ENCODE data around the gene NABP1.

The NABP1 gene

DNA sequence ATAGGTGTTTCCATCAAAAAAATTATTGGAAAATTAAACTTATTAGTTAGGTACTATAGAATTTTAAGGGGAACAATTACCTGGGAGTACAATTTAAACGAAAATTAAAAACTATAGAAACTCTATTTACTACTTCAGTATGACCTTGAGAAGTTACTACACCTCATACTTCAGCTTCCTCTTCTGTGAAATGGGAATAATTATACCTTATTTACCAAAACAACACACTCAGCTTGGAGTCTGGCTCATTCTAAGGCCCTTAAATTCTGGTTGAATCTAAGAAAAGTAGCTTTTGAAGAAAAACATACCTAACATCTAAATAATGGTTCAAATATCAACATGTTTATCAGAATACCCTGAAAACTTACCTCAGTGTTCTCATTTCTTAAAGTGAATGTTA lies 2.7 kb downstream of the NABP1 start:
- DNase-seq (ENCODE audit: low read depth in 2 of 2): no peak

DNA sequence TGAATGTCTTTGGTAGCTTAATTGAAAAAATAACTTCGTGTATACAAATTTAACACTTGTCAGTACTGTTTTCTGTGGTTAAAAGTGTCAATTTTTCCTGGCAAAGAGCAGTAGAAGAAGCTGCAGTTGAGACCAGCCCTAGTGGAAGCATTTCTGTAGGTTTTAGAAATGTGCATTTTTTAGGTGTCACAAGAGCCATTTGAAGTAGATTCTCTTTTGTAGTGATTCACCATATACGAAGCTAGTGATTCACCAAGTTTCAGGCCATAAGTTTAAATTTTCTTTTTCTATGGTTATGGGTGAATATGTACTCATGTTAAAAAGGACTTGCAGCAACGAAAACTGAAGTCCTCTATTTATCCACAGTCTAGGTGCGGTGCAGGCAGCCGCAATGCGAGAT lies 4.2 kb downstream of the NABP1 start:
- DNase-seq (ENCODE audit: low read depth in 2 of 2): no peak

DNA sequence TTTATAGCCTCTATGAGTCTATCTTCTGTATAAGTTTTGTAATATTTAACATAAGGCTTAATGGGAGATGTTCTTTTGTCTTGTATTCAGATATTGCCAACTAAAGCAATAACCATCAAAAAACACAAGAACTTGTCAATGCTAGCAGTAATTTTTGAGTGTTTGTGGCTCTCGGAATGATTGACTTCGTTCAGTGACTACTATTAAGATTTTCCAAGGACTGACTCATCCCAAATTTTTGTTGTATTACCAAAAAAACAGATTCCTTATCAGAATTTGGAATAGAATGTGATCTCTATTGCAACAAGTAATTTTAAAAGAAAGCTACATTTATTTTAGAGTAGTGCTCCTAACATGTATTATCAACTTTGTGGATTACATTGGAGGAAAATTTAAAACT lies 8.1 kb downstream of the NABP1 start:
- DNase-seq (ENCODE audit: low read depth in 2 of 2): no peak

DNA sequence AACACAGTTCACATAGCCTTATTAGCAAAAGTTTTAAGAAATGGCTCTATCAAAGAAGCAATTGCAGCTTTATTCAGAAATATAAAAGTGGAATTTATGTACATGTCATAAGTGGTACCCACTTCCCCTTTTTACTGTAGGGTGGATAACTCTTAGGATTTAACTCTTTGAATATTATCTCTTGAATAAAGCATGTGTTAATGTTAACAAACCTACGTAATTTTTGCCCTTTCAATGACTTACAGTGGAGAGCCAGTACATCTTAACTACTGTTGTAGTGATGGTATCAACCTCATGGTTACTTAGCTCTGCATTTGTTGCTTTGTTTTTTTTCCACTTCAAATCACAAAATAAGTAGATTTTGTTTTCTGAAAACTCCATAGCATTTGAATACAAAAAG lies 8.8 kb downstream of the NABP1 start:
- DNase-seq (ENCODE audit: low read depth in 2 of 2): no peak

DNA sequence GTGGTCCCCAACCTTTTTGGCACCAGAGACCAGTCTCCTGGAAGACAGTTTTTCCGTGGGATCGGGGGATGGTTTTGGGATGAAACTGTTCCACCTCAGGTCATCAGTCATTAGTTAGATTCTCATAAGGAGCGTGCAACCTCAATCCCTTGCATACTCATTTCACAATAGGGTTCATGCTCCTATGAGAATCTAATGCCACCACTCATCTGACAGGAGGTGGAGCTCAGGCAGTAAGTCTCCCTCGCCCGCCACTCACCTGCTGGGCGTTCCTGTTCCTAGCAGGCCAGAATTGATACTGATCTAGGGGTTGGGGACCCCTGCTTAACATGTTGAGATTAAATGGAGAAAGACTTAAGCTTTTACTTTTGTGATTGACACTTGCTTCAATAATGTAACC lies 9.9 kb downstream of the NABP1 start:
- no peak for DNase-seq (ENCODE audit: low read depth in 2 of 2)

DNA sequence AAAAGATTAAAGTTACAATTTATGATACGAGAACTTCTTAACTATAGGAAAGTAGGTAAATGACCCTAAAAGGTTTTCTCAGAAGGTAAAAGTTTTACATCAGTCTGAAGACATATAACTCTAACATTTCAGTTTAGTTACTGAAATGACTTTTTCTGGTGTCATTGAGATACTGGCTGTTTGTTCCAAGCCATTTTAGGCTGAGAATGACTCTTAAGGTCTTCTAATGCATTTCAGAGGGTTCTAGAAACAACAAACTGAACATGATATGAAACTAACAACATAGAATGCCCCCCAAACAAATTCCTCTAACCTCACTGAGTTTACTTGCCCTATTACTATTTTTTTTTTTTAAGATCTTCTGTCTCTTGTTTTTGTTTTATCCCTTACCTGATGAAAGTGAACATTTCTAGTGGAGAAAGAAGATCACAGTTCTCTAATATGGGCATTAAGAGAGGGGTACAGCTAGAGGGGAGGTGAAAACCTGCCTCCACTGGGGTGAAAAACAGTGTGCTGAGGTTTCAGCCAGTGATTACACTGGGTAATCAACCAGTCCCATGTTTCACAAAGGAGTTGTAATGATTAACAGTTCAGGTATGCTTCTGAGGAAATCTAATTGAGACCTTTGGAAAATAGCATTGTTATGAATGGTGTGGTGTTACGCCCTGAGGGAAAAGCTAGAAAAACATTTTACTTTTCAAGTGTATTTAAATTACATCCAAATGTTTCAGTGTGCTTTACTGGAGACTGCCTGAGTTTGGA lies 11.2 kb downstream of the NABP1 start:
- peak; percentile 78 to 84 for DNase-seq (ENCODE audit: low read depth in 2 of 2)

DNA sequence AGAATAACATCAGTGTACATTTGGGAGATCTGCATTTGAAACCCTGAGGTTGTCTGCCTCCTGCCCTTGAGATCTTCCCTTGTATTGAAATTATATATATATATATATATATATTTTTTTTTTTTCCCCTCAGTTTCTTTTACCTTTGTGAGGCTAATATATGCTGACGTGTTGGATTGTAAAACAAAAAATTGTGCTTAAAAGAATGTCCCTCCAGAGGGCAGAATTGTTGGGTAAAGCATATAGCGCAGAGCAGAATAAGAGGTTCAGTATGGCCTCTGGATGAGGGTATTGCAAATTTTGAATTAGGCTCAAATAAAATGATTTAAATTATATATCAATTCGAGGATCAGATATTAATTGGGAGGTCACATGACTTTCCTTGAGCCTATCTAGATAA lies 12.4 kb downstream of the NABP1 start:
- no peak for DNase-seq (ENCODE audit: low read depth in 2 of 2)

DNA sequence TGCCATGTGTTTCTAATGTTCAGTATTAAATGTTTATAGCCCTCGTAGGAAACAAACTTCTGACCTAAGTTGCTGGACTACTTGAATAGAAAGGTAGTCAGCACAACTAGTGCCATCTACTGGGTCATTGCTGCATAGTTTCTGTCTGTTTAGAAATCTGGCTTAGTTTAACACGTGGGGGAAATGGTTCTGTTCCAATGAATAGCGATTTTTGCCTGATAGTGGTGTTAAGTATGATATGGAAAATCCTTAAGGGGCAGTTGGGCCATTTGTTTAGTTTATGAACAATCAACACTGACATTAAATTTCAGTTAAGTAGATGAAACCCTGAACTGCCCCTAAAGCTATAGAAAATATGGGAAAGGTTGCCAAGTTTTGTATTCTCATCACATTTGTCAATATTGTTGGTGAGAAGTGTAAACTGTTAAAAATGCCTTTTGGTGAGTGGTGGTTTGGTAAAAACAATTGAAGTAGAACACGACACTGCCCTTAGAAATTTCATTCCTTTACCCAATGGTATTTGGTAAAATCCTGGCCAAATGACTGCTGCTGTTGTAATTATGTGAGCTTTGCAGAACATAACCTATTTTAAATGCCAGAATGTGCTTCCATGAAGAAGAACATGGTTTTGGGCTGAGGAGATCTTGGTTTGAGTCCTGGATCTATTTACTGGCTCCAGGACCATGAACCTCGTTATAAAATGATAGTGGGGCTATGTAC lies 13.2 kb downstream of the NABP1 start:
- peak; percentile 63 to 67 for DNase-seq (ENCODE audit: low read depth in 2 of 2)

DNA sequence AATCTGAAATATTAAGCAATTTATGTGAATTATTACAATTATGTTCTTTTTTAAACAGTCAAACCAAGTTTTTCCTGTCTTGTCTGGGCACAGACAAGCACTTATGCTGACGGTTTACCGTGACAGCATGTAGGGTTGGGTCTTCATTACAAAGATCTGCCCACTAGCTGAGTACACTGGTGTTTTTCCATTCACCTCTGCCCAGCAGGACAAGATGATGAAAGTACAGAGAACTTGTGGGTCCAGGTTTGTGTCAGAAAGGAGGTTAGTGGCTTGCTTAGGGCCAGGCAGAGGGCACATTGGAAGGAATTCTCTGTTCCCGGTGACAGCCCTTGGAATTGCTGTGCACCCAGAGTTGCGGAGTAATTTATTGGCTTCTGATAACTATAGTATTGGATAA lies 14.0 kb downstream of the NABP1 start:
- DNase-seq (ENCODE audit: low read depth in 2 of 2): no peak

DNA sequence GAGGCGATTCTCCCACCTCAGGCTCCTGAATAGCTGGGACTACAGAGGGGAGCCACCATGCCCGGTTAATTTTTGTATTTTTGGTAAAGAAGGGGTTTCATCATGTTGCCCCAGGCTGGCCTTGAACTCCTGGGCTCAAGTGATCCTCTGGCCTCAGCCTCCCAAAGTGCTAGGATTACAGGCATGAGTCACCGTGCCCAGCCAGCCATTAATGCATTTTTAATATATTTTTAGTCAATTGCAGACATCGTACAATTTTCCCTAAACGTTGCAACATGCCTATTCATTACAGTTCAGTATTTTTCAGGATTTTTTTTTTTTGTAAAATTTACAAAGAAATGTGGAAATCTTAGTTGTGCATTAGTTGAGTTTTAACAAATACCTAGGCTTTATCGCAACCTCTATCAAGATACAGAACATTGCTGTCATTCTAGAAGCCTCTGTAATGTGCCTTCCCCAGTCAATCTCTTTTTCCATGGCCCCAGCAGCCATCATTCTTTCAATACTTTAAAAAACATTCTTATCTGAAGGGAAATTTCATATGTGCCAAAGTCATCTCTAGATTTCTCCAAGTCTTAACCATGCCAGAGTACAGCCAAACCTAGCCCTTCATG lies 14.7 kb downstream of the NABP1 start:
- DNase-seq (ENCODE audit: low read depth in 2 of 2): no peak

DNA sequence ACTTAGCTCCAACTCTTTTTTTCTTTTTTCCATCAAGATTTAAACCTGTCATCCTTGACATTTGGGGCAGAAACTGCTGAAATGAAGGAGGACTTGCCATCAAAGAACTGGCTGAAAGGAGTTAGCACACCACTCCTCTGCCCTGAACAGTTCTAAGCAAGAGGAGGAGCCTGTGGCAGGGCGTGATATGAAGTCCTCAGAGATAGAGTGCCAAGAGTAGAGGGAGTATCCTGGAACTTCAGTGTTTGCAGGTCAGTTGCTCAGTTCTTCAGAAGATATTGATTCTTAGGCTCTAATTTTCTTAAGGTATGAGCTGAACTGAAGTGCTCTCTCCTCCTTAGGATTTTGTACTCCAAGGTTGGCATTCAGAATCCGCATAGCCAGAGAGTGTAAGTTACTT lies 15.2 kb downstream of the NABP1 start:
- no peak for DNase-seq (ENCODE audit: low read depth in 2 of 2)

DNA sequence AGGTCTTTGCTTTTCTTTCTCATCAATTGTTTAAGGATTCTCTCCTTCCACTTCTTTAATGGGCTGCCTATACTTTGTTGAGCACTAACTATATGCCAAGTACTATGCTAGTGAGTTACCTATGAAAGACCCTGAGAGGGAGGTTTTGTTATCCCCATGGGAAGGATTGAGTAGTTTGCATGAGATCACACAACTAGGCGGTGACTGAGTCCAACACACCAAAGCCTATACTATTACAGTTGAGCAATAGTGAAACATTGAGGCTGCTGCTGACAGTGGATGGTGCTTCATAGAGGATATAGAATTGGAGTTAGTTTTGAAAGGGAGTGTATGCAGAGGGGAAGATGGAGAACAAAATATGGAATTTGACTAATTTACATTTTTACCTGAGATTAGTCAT lies 15.8 kb downstream of the NABP1 start:
- no peak for DNase-seq (ENCODE audit: low read depth in 2 of 2)

DNA sequence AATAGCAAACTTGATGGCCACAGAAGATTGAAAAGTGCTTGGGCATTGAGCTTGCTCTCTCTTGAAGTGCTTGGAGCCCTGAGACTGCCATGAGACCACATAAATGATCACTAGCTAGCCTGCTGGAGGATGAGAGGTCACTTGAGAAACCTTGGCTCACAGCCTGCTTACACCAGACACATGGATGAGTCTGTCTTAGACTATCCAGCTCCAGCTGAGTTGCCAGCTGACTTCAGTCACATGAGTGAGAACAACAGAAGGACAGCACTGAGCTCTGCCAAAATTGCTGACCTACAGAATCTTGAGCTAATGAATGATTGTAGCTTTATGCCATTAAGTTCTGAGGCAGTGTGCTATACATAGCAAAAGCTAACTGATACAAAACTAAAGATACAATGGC lies 18.1 kb downstream of the NABP1 start:
- no peak for DNase-seq (ENCODE audit: low read depth in 2 of 2)

DNA sequence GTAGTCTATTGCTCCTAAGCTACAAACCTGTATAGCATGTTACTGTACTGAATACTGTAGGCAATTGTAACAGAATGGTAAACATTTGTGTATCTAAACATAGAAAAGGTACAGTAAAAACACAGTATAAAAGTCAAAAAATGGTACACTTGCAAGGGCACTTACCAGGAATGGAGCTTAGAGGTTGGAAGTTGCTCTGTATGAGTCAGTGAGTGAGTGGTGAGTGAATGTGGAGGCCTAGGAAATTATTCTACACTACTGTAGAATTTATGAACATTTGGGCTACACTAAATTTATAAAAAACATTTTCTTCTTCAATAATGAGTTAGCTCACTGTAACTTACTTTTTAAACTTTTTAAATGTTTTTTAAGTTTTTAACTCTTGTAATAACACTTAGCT lies 19.0 kb downstream of the NABP1 start:
- no peak for DNase-seq (ENCODE audit: low read depth in 2 of 2)

DNA sequence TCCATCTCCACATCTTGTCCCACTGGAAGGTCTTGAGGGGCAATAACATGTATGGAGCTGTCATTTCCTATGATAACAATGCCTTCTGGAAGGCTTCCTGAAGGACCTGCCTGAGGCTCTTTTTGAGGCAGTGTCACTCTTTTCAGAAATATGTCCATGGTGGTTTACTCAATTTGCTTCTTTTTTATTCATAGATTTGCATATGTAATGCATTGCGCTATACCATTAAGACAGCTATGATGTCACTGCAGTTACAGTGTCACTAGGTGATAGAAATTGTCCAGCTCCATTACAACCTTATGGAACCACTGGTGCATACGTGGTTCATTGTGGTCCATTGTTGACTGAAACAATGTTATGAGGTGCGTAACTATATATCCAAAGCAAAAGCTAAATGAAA lies 19.9 kb downstream of the NABP1 start:
- DNase-seq (ENCODE audit: low read depth in 2 of 2): no peak

DNA sequence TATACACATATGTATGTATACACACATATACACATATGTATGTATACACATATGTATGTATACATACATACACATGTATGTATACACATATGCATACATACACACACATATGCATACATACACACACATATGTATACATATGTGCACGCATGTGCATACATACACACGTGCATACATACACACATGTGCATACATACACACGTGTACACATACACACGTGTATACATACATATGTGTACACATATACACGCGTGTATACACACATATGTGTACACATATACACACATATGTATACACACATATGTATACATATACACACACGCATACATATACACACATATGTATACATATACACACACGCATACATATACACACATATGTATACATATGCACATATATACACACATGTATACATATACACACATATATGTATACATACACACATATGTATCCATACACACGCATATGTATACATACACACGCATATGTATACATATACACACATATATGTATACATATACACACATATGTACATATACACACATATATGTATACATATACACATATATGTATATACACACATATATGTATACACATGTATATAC lies 21.5 kb downstream of the NABP1 start:
- no peak for DNase-seq (ENCODE audit: low read depth in 2 of 2)

DNA sequence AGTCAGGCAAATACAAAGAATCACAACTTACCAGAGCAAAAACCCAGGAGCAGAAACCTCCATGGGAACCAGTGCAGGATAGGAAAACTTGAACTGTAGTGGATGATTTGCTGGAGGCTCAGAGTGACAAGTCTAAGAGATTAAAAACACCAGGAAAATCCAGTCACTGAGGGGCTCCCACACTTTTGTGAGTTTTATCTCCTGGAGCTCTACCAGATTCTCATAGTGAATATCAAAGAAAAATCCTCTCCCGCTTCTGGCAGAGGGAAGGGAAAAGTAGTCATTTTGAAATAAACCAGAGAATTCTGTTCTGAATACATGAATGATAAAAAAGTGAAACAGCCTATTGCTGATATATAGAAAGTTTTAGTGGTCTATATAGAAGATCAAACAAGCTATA lies 23.1 kb downstream of the NABP1 start:
- no peak for DNase-seq (ENCODE audit: low read depth in 2 of 2)

DNA sequence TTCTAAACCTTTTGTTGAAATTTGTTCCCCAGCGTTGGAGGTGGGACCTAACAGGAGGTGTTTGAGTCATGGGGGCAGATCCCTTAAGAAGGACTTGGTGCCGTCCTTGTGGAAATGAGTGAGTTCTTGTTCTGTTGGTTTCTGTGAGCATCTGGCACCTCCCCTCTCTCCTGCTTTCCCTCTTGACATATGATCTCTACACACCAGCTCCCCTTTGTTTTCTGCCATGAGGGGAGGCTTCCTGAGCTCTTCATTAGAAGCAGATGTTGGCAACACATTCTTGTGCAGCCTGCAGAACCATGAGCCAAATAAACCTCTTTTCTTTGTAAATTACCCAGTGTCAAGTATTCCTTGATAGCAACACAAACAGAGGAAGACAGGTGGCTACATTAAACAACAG lies 23.8 kb downstream of the NABP1 start:
- DNase-seq (ENCODE audit: low read depth in 2 of 2): no peak

DNA sequence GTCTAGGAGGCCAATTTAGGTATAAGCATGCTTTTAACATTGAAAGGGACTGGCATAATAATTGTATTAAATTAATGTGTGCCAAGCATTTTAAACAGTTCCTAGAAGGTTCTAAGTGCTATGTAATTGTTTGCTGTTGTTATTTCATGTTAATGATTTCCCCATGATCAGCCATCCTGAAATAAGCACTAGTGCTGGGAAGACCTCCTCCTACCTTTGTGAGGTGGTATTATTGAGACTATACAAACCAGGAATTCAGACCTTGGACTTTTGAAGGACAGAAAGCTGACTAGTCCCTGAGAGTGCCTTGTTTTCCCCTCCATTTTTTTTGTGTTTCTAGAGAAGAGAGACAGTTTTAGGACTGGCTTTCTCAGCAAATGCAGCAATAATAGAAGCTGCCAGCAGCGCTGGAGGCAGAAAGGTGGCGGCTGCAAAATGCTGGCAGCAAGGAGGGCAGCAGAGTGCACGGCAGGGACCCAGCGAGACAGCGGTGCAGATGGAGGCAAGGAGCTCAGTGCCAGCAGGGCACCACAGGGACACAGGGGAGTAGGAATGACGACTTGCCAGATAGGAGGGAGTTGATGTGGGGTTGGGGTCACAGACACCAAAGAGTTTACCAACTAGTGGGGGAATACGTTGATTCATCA lies 25.3 kb downstream of the NABP1 start:
- DNase-seq (ENCODE audit: low read depth in 2 of 2): no peak

DNA sequence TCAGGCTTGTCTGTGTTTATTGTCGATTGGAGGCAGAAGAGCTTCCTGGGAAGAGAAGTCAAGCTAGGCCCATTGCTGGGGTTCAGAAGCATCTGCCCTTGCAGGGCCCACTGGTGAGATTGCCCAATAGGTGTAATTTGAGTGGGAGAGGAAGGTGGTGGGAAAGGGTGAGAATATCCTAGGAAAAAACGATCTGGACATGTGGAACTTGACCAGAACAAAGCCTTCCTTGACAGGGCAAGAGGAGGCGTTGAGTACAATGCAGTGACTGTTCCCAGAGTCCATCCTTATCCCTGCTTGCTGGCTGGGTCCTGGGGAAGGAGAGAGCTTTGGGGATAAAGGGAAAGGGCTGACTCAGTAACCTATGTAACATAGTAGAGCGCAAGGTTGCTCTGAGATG lies 27.1 kb downstream of the NABP1 start:
- DNase-seq (ENCODE audit: low read depth in 2 of 2): no peak

DNA sequence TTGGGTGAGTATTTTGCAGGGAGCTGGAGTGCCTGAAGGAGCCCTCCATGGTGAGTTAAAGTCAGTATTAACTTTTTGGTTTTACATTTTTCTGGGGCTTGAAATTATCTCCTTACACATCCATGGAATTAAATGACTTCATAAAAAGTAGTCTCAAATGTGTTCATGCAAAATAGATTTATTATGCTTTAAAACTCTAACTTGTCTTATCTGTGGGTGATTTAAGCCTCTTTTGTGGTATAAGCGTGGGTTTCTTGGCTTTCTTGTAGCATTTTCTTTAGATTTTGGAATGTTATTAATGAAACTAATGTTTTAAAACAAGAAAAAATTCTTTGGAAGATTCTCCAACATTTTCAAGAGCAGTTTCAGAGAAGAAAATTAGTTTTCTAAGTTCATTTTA lies 27.8 kb downstream of the NABP1 start:
- DNase-seq (ENCODE audit: low read depth in 2 of 2): no peak

DNA sequence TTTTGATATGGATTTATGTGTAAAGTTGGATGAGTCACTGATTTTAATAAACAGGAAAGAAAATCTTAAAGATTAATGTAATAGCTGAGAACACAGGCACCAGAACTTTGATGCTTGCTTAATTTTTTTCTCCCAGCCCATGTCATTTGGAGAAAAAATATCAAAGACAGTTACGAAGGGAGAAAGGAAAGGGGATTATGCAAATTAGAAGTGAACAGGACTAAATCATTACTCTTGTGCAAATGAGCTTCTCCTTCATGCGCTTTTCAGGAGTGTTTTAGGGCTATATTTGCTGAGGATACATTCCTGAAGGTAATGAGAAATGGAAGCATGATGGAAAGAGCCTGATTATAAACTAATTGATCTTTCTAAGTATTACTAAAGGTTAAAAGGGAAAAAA lies 28.9 kb downstream of the NABP1 start:
- no peak for DNase-seq (ENCODE audit: low read depth in 2 of 2)

Measured in fibroblast of skin of left biceps (primary cell).